Adrenal gland (tissue), 12 donors: ENCODE measurements around the gene CD248. TPM values are rescaled to one million over a fixed set of nuclear protein-coding genes. Genes with fewer than 3 reads are reported as not detected.

ENCODE experiments used
- DNase-seq, 7 donors: peaks; one replicate each; pipeline ENCODE4 v3.0.0-alpha.2; 2019 to 2020
- H3K27ac ChIP-seq, 5 donors: fragments of 200-600 bp; sonication (generic) in 4 of 5; 1 replicate in 3 of 5; 2 replicates in 2 of 5; pipeline versions ENCODE4 v1.5.1 to v1.8.0; 2016 to 2020; ENCODE audit warnings: mild to moderate bottlenecking in 1 of 5
- H3K27me3 ChIP-seq: fragments of 200-600 bp; 2 replicates; pipeline ENCODE4 v1.8.0; 2021
- H3K36me3 ChIP-seq, 2 donors: fragments of 200-600 bp; replicated peaks in 1 of 2; 1 replicate in 1 of 2; 2 replicates in 1 of 2; pipeline versions ENCODE4 v1.5.1 to v1.8.0; 2018 to 2022
- H3K4me1 ChIP-seq, 2 donors: fragments of 200-600 bp; replicated peaks in 1 of 2; 1 replicate in 1 of 2; 2 replicates in 1 of 2; pipeline versions ENCODE4 v1.5.1 to v1.8.0; 2018 to 2021
- H3K4me3 ChIP-seq, 4 donors: fragments of 200-600 bp; sonication (generic) in 3 of 4; one replicate each; pipeline ENCODE4 v1.5.1; 2016 to 2018
- H3K9me3 ChIP-seq, 3 donors: fragments of 200-600 bp; sonication (generic) in 1 of 3; replicated peaks in 1 of 3; 1 replicate in 2 of 3; 2 replicates in 1 of 3; pipeline versions ENCODE4 v1.5.1 to v1.8.0; 2016 to 2021
- CTCF ChIP-seq, 6 experiments: fragments of 450-650 bp in 4 of 6; fragments of 200-600 bp in 2 of 6; sonication (generic) in 1 of 6; IDR thresholded peaks; 1 replicate in 5 of 6; 2 replicates in 1 of 6; pipeline versions ENCODE4 v1.5.1 to v1.8.0; 2016 to 2021; ENCODE audit warnings: antibody characterized with exemption in 6 of 6, mild to moderate bottlenecking in 2 of 6, moderate library complexity in 1 of 6
- POLR2A ChIP-seq, 2 donors: fragments of 450-650 bp; IDR thresholded peaks; one replicate each; pipeline ENCODE4 v1.6.1; 2017; ENCODE audit warnings: antibody characterized with exemption in 2 of 2, mild to moderate bottlenecking in 2 of 2, moderate library complexity in 1 of 2
- WGBS, 4 donors: extraction: QIAGEN DNeasy Blood & Tissue Kit in 2 of 4; methylation state at CpG; one replicate each; pipeline versions ENCODE4 v1.1.5 to v1.1.7; 2013 to 2017; 5-methylcytosine and 5-hydroxymethylcytosine counted together
- intact Hi-C, 2 donors: fragments of 100-400 bp; cut with DNase I; formaldehyde crosslinking; loops; one replicate each; pipeline versions ENCODE4 v1.14.1 to v1.15.0; 2022 to 2023
- polyA plus RNA-seq, 3 donors: library from polyadenylated mRNA; stranded (reverse); fragments of 200-250 nt in 2 of 3; fragments of 350-450 nt in 1 of 3; fragmentation: Illumina TruSeq in 1 of 3; extraction: RNeasy Lipid Tissue Mini Kit (QIAGEN cat#74804) in 1 of 3; gene quantifications; one replicate each; pipeline ENCODE4 v1.2.3, GENCODE V29; 2013 to 2014
- total RNA-seq, 9 donors: library from RNA; depleted of rRNA in 4 of 9; stranded (reverse); fragments of >200 nt in 4 of 9; fragments of 120-200 nt in 1 of 9; fragmentation: NEBNext Ultra II Directional in 1 of 9; extraction: Animal tissue kit (Norgen Biotek cat#: 25700) in 1 of 9; gene quantifications; one replicate each; pipeline versions ENCODE4 v1.1.0 to v1.2.4, GENCODE V29; 2013 to 2023
- donor health status: healthy with polysubstance abuse.
- donor health status: Bipolar disorder and iron deficiency.
- donor health status: DM: yes; HTN: yes; CAD: no.
- donor health status: DM: no; HTN: no; CAD: no.
- donor health status: DM: no; HTN: no; CAD: no.
- donor health status: DM: yes; HTN: yes; CAD: no.

The CD248 gene
- total and polyA plus RNA-seq, 12 donors, result 3.8 to 28.0 (median 15.8) TPM

- no peaks in the 10 kb centered on the region for H3K9me3 ChIP-seq
- peaks cover 0 to 28% of the 10 kb centered on the region in 2 donors for H3K36me3 ChIP-seq
- 0 to 2% (median 1%) methylated on average over 3 to 64 of the region's 64 CpGs for WGBS, 4 donors
- peaks cover 5 to 24% of the 10 kb centered on the region in 2 donors for H3K4me1 ChIP-seq
- TF ChIP-seq CTCF (IDR thresholded peaks at IDR 0.05) (no peak), POLR2A (IDR thresholded peaks at IDR 0.05) (peak; percentile 40 to 83)
- no peaks in the 10 kb centered on the region for H3K27me3 ChIP-seq
- peak within 1 kb of the TSS; percentile 73 to 98 (median 92) for H3K27ac ChIP-seq
- H3K4me3 ChIP-seq, result peak within 1 kb of the TSS; percentile 47 to 94 (median 85)
- DNase-seq, result peak; percentile 99 to 100 (median 100)
- intact Hi-C loops, result no loop called here
Observed at GRCh38 chr11:66268244-66268951, 48.4 kb downstream of the CD248 start, which contains the start of gene RAB1B. TSS of gene RAB1B (plus strand) at chr11:66268639. CDS start at chr11:66268680, 41 bp downstream.

GRCh38 chr11:66267379-66268243 lies 49.2 kb downstream of the CD248 start:
- peak; percentile 89 to 95 (median 92) for DNase-seq
- intact Hi-C loops, result no loop called here
- Histone ChIP-seq H3K4me3 (peak overlapping the region in 3 of 4 donors; percentile 7 to 94 (median 81)), H3K27ac (peak overlapping the region; percentile 73 to 98 (median 92)), H3K36me3 (peaks cover 0 to 27% of the 10 kb centered on the region in 2 donors), H3K9me3 (no peaks in the 10 kb centered on the region), H3K4me1 (peaks cover 5 to 24% of the 10 kb centered on the region in 2 donors), H3K27me3 (no peaks in the 10 kb centered on the region)
- TF ChIP-seq CTCF (IDR thresholded peaks at IDR 0.05) (peak in 4 of 6 experiments; percentile 19 to 45 (median 34)), POLR2A (IDR thresholded peaks at IDR 0.05) (peak; percentile 51 to 59)
- WGBS, 4 donors, result 0 to 7% (median 1%) methylated on average over 11 to 61 of the region's 61 CpGs

- Histone ChIP-seq H3K9me3 (no peaks in the 10 kb centered on the region), H3K4me1 (peaks cover 5 to 24% of the 10 kb centered on the region in 2 donors), H3K27me3 (no peaks in the 10 kb centered on the region), H3K27ac (peak overlapping the region in 4 of 5 donors; percentile 89 to 98 (median 94)), H3K4me3 (peak overlapping the region in 2 of 4 donors; percentile 81 to 94), H3K36me3 (peaks cover 0 to 27% of the 10 kb centered on the region in 2 donors)
- intact Hi-C loops, result no loop called here
- 11 to 18% (median 15%) methylated on average over 10 to 13 of the region's 13 CpGs for WGBS, 4 donors
- no peak for DNase-seq
- TF ChIP-seq POLR2A (IDR thresholded peaks at IDR 0.05), result no peak
- peak in 1 of 6 experiments; percentile 9 for TF ChIP-seq CTCF (IDR thresholded peaks at IDR 0.05)
Observed at GRCh38 chr11:66267039-66267378, 49.8 kb downstream of the CD248 start.
